WTC11 (cell line): ENCODE measurements around the gene TRUB1. TPM values are rescaled to one million over a fixed set of nuclear protein-coding genes. Genes with fewer than 3 reads are reported as not detected.

Source experiments
- ATAC-seq: fragments of 200-7000 bp; cut with Tn5 transposase; 2 replicates; pipeline ENCODE4 v1.10.0; 2021; ENCODE audit warnings: mild to moderate bottlenecking, moderate library complexity
- CTCF ChIA-PET: fragments of 300-600 bp; sonication (Branson Sonifier 250); formaldehyde crosslinking; loops from one replicate; lab custom pipeline; 2021; ENCODE audit warnings: antibody characterized with exemption; lab: Charles Lee
- POLR2A ChIA-PET: fragments of 350-600 bp; sonication (Branson Sonifier 250); formaldehyde crosslinking; loops from one replicate; lab custom pipeline; 2021; ENCODE audit warnings: antibody characterized with exemption; lab: Charles Lee
- DNase-seq: peaks from one replicate; pipeline ENCODE4 v3.0.0; 2021; ENCODE audit warnings: low spot score
- H3K27ac Mint-ChIP-seq: 2 replicates; pipeline ENCODE4 v1.8.0; 2021; ENCODE audit warnings: mixed read lengths
- H3K27me3 Mint-ChIP-seq: 2 replicates; pipeline ENCODE4 v1.8.0; 2021; ENCODE audit warnings: low read depth, mild to moderate bottlenecking, moderate library complexity, mixed read lengths
- H3K36me3 Mint-ChIP-seq: 2 replicates; pipeline ENCODE4 v1.8.0; 2021; ENCODE audit warnings: mixed read lengths
- H3K4me1 Mint-ChIP-seq: 2 replicates; pipeline ENCODE4 v1.8.0; 2022; ENCODE audit warnings: mixed read lengths
- H3K4me3 Mint-ChIP-seq: 2 replicates; pipeline ENCODE4 v1.8.0; 2021; ENCODE audit warnings: mild to moderate bottlenecking, moderate library complexity, mixed read lengths
- H3K9me3 Mint-ChIP-seq: 2 replicates; pipeline ENCODE4 v1.8.0; 2021; ENCODE audit warnings: mixed read lengths
- ELF4 ChIP-seq: sonication (generic); formaldehyde crosslinking; IDR thresholded peaks from 2 replicates; pipeline ENCODE4 v1.8.1; 2022; ENCODE audit warnings: low read depth, mild to moderate bottlenecking, moderate library complexity, missing genetic modification reagents
- EMX1 ChIP-seq: fragments of 250-450 bp; sonication (Bioruptor Pico); IDR thresholded peaks from 2 replicates; pipeline ENCODE4 v1.8.0; 2021; ENCODE audit warnings: mild to moderate bottlenecking
- ESRRA ChIP-seq: sonication (generic); formaldehyde crosslinking; IDR thresholded peaks from 2 replicates; pipeline ENCODE4 v1.8.1; 2022; ENCODE audit warnings: mild to moderate bottlenecking, missing genetic modification reagents, borderline replicate concordance
- FOXJ3 ChIP-seq: sonication (generic); formaldehyde crosslinking; IDR thresholded peaks from 2 replicates; pipeline ENCODE4 v1.9.0; 2021; ENCODE audit warnings: missing genetic modification reagents, mild to moderate bottlenecking, borderline replicate concordance
- IRF2 ChIP-seq: sonication (generic); formaldehyde crosslinking; IDR thresholded peaks from 2 replicates; pipeline ENCODE4 v1.8.0; 2022; ENCODE audit warnings: low read depth, missing genetic modification reagents, borderline replicate concordance
- NFE2L1 ChIP-seq: sonication (generic); formaldehyde crosslinking; IDR thresholded peaks from 2 replicates; pipeline ENCODE4 v1.8.1; 2023; ENCODE audit warnings: missing genetic modification reagents
- NFYB ChIP-seq: sonication (generic); formaldehyde crosslinking; conservative IDR thresholded peaks from 2 replicates; pipeline ENCODE4 v1.8.0; 2022; ENCODE audit warnings: low read depth, missing genetic modification reagents
- NR2C2 ChIP-seq: sonication (generic); formaldehyde crosslinking; IDR thresholded peaks from 2 replicates; pipeline ENCODE4 v1.8.0; 2022; ENCODE audit warnings: mild to moderate bottlenecking, missing genetic modification reagents
- NR3C1 ChIP-seq: sonication (generic); formaldehyde crosslinking; conservative IDR thresholded peaks from 2 replicates; pipeline ENCODE4 v1.8.1; 2023; ENCODE audit warnings: low read depth, mild to moderate bottlenecking, missing genetic modification reagents
- SMAD4 ChIP-seq: sonication (generic); formaldehyde crosslinking; IDR thresholded peaks from 2 replicates; pipeline ENCODE4 v1.8.0; 2022; ENCODE audit warnings: mild to moderate bottlenecking, missing genetic modification reagents
- SOX15 ChIP-seq: fragments of 250-450 bp; sonication (Bioruptor Pico); IDR thresholded peaks from 2 replicates; pipeline ENCODE4 v1.9.0; 2021; ENCODE audit warnings: mild to moderate bottlenecking
- ZBTB21 ChIP-seq: sonication (generic); formaldehyde crosslinking; IDR thresholded peaks from 2 replicates; pipeline ENCODE4 v1.8.1; 2023; ENCODE audit warnings: mild to moderate bottlenecking, missing genetic modification reagents, borderline replicate concordance
- ZNF121 ChIP-seq: sonication (generic); formaldehyde crosslinking; IDR thresholded peaks from 2 replicates; pipeline ENCODE4 v1.8.0; 2023; ENCODE audit warnings: missing genetic modification reagents
- ZNF219 ChIP-seq: sonication (generic); formaldehyde crosslinking; IDR thresholded peaks from 2 replicates; pipeline ENCODE4 v1.8.0; 2023; ENCODE audit warnings: missing genetic modification reagents, mild to moderate bottlenecking, borderline replicate concordance
- ZNF232 ChIP-seq: sonication (generic); formaldehyde crosslinking; IDR thresholded peaks from 2 replicates; pipeline ENCODE4 v1.8.0; 2022; ENCODE audit warnings: mild to moderate bottlenecking, missing genetic modification reagents
- ZNF396 ChIP-seq: fragments of 250-450 bp; sonication (Bioruptor Pico); IDR thresholded peaks from 2 replicates; pipeline ENCODE4 v1.8.0; 2021; ENCODE audit warnings: mild to moderate bottlenecking, moderate library complexity, borderline replicate concordance
- ZNF416 ChIP-seq: fragments of 250-450 bp; sonication (Bioruptor Pico); IDR thresholded peaks from 2 replicates; pipeline ENCODE4 v1.9.0; 2021; ENCODE audit warnings: mild to moderate bottlenecking, inconsistent platforms
- ZNF423 ChIP-seq: fragments of 250-450 bp; sonication (Bioruptor Pico); IDR thresholded peaks from 2 replicates; pipeline ENCODE4 v2.1.2; 2022; ENCODE audit warnings: mild to moderate bottlenecking, moderate library complexity
- total RNA-seq: library from RNA; stranded (reverse); gene quantifications from 3 replicates; pipeline ENCODE4 v1.2.3, GENCODE V29; 2021
- TF ChIP-seq, protein P1 (sequence below): sonication (generic); formaldehyde crosslinking; IDR thresholded peaks from 2 replicates; pipeline ENCODE4 v1.8.0; 2022; ENCODE audit warnings: mild to moderate bottlenecking, missing genetic modification reagents
- TF ChIP-seq, protein P2 (sequence below): sonication (generic); formaldehyde crosslinking; IDR thresholded peaks from 2 replicates; pipeline ENCODE4 v1.8.0; 2023; ENCODE audit warnings: missing genetic modification reagents
- TF ChIP-seq, protein P3 (sequence below): sonication (generic); formaldehyde crosslinking; IDR thresholded peaks from 2 replicates; pipeline ENCODE4 v1.8.1; 2023; ENCODE audit warnings: mild to moderate bottlenecking, missing genetic modification reagents
- TF ChIP-seq, protein P4 (sequence below): sonication (generic); formaldehyde crosslinking; IDR thresholded peaks from 2 replicates; pipeline ENCODE4 v1.8.1; 2022; ENCODE audit warnings: missing genetic modification reagents, borderline replicate concordance
- TF ChIP-seq, protein P5 (sequence below): sonication (generic); formaldehyde crosslinking; conservative IDR thresholded peaks from 2 replicates; pipeline ENCODE4 v1.8.1; 2022; ENCODE audit warnings: mild to moderate bottlenecking, missing genetic modification reagents
- TF ChIP-seq, protein P6 (sequence below): sonication (generic); formaldehyde crosslinking; IDR thresholded peaks from 2 replicates; pipeline ENCODE4 v1.8.0; 2023; ENCODE audit warnings: mild to moderate bottlenecking, missing genetic modification reagents

TRUB1 gene
- total RNA-seq, 1 experiment from 2014 or later: 27.8 TPM

DNA sequence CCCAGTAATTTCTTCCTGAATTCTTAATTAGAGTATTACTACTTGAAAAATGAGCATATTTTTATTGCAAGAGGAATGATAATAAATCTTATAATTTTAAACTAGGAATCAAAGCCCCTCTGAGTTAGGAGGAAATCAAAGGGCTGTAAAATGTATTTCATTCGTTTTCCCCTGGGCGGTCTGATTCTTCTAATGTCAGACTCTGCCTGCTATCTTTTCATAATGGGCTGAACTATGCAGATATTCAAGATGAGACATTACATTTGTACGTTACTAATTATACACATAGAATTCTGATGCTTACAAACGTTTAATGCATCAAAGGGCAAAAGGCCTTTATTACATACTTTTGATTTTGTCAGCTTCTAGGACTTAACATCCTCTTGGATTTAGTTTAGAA is 16.0 kb upstream of the TRUB1 start:
- ATAC-seq: no peak
- ChIA-PET CTCF (no interaction called here), POLR2A (no interaction called here)
- DNase-seq: no peak
- no peak overlapping the region for H3K4me3 Mint-ChIP-seq
- no peaks in the 10 kb centered on the region for H3K36me3 Mint-ChIP-seq
- peaks cover 23% of the 10 kb centered on the region for H3K4me1 Mint-ChIP-seq
- peaks cover 6% of the 10 kb centered on the region for H3K27me3 Mint-ChIP-seq
- no peak overlapping the region for H3K27ac Mint-ChIP-seq
- peaks cover 3% of the 10 kb centered on the region; the same call in 1 of the 2 replicates for H3K9me3 Mint-ChIP-seq
- TF ChIP-seq NR3C1 (CRISPR knock-in tag) (no peak), ZNF219 (CRISPR knock-in tag) (no peak)

DNA sequence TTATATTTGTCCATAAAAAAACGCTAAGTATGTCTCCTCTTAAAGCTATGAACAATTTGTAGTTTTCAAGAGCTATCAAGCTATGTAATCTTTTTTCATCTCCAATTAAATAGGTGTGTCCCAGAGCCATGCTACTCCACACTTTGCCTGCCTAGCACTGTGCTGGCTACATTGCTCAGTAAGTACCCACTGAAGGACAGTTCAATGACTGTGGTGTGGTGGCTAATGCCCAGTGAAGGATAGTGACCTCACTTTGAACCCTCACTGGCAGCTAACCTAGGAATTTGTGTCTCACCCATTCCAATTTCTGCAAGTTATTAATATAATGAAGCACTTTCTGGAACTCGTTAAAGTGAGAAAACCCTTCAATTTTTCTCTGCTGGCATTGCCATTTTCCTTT is 14.4 kb upstream of the TRUB1 start:
- no peak for DNase-seq
- no peak for ATAC-seq
- no peak for TF ChIP-seq ZBTB21 (CRISPR knock-in tag)
- no peak for TF ChIP-seq ZNF121 (CRISPR knock-in tag)
- TF ChIP-seq ELF4 (CRISPR knock-in tag): no peak
- TF ChIP-seq, protein P1, sequence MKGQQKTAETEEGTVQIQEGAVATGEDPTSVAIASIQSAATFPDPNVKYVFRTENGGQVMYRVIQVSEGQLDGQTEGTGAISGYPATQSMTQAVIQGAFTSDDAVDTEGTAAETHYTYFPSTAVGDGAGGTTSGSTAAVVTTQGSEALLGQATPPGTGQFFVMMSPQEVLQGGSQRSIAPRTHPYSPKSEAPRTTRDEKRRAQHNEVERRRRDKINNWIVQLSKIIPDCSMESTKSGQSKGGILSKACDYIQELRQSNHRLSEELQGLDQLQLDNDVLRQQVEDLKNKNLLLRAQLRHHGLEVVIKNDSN: no peak
- TF ChIP-seq, protein P2, sequence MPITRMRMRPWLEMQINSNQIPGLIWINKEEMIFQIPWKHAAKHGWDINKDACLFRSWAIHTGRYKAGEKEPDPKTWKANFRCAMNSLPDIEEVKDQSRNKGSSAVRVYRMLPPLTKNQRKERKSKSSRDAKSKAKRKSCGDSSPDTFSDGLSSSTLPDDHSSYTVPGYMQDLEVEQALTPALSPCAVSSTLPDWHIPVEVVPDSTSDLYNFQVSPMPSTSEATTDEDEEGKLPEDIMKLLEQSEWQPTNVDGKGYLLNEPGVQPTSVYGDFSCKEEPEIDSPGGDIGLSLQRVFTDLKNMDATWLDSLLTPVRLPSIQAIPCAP (CRISPR knock-in tag): no peak
- TF ChIP-seq, protein P3, sequence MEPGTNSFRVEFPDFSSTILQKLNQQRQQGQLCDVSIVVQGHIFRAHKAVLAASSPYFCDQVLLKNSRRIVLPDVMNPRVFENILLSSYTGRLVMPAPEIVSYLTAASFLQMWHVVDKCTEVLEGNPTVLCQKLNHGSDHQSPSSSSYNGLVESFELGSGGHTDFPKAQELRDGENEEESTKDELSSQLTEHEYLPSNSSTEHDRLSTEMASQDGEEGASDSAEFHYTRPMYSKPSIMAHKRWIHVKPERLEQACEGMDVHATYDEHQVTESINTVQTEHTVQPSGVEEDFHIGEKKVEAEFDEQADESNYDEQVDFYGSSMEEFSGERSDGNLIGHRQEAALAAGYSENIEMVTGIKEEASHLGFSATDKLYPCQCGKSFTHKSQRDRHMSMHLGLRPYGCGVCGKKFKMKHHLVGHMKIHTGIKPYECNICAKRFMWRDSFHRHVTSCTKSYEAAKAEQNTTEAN: no peak
- no peak for TF ChIP-seq ZNF232
- no peak for TF ChIP-seq SMAD4 (CRISPR knock-in tag)
- TF ChIP-seq IRF2 (CRISPR knock-in tag): no peak
- no peak for TF ChIP-seq NFYB (CRISPR knock-in tag)
- TF ChIP-seq, protein P4, sequence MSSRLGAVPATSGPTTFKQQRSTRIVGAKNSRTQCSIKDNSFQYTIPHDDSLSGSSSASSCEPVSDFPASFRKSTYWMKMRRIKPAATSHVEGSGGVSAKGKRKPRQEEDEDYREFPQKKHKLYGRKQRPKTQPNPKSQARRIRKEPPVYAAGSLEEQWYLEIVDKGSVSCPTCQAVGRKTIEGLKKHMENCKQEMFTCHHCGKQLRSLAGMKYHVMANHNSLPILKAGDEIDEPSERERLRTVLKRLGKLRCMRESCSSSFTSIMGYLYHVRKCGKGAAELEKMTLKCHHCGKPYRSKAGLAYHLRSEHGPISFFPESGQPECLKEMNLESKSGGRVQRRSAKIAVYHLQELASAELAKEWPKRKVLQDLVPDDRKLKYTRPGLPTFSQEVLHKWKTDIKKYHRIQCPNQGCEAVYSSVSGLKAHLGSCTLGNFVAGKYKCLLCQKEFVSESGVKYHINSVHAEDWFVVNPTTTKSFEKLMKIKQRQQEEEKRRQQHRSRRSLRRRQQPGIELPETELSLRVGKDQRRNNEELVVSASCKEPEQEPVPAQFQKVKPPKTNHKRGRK (CRISPR knock-in tag): no peak
- TF ChIP-seq EMX1 (CRISPR knock-in tag): no peak
- no peak for TF ChIP-seq FOXJ3
- no peak for TF ChIP-seq SOX15 (CRISPR knock-in tag)
- TF ChIP-seq NFE2L1 (CRISPR knock-in tag): no peak
- TF ChIP-seq, all 79 proteins: peak for 0
- Mint-ChIP-seq H3K4me1 (peaks cover 7% of the 10 kb centered on the region), H3K27ac (no peak overlapping the region), H3K36me3 (no peaks in the 10 kb centered on the region), H3K27me3 (no peaks in the 10 kb centered on the region; the same call in 1 of the 2 replicates), H3K9me3 (no peaks in the 10 kb centered on the region), H3K4me3 (no peak overlapping the region)
- ChIA-PET CTCF (interaction anchor here (1.7 kb wide), 1 partner anchor 44 kb away, joined by 5 read pairs; no protein-coding TSS in a partner anchor), POLR2A (no interaction called here)

DNA sequence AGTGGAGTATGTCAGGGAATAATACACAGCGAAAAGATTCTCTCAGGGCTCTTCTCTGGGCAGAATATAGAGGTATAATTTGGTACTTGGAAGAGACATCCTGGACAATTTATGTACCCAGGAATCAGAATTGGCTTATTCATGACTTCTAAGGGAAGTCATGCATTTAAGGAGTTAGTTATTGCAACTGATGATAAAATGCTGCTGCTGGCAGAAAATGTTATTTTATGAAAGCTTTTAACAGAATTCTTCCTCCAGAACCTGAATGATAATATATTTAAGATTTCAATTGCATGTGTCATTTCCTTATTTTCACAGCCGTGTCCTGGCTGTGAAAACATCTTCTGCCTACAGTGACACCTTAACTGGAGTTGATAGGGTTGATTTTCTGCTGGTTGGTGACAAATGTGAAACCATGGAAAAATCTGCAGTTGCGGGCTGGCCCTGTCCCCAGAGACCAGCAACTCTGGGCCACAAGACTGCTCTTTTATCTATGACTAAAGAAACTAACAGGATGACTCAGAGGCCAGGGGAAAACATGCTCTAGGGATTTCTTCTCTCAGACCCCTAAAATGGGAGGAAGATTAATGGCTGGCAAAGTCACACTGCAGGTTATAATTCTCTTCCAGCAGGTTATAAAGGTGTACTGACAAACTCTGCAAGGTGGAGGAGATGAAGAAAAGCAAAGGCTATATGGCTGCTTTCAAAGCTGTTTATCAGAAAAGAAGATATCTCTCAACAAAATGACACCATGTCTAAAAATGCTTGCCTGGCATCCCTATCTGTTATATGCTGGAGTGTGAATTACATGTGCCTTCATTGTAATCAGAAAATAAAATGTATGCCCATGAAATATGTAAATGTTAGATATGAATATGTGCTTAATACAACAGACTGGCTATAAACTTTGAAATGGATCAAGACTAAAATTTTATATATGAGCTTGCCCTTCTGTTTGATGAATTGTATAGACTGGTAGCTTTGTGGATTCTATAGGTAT is 12.1 kb upstream of the TRUB1 start:
- Mint-ChIP-seq H3K27me3 (no peaks in the 10 kb centered on the region), H3K27ac (no peak overlapping the region), H3K4me1 (no peaks in the 10 kb centered on the region), H3K9me3 (0 out of 2 replicates have a peak, but pooled peaks cover 1% of the 10 kb centered on the region), H3K4me3 (no peak overlapping the region), H3K36me3 (no peaks in the 10 kb centered on the region)
- DNase-seq: no peak
- POLR2A ChIA-PET: no interaction called here
- CTCF ChIA-PET: no interaction called here
- no peak for ATAC-seq
- TF ChIP-seq ESRRA (no peak), SMAD4 (CRISPR knock-in tag) (no peak), NR2C2 (CRISPR knock-in tag) (no peak), ZNF423 (CRISPR knock-in tag) (no peak), ZNF396 (CRISPR knock-in tag) (no peak), ZNF416 (CRISPR knock-in tag) (no peak)
- TF ChIP-seq, protein P5, sequence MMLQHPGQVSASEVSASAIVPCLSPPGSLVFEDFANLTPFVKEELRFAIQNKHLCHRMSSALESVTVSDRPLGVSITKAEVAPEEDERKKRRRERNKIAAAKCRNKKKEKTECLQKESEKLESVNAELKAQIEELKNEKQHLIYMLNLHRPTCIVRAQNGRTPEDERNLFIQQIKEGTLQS: no peak
- TF ChIP-seq, protein P6, sequence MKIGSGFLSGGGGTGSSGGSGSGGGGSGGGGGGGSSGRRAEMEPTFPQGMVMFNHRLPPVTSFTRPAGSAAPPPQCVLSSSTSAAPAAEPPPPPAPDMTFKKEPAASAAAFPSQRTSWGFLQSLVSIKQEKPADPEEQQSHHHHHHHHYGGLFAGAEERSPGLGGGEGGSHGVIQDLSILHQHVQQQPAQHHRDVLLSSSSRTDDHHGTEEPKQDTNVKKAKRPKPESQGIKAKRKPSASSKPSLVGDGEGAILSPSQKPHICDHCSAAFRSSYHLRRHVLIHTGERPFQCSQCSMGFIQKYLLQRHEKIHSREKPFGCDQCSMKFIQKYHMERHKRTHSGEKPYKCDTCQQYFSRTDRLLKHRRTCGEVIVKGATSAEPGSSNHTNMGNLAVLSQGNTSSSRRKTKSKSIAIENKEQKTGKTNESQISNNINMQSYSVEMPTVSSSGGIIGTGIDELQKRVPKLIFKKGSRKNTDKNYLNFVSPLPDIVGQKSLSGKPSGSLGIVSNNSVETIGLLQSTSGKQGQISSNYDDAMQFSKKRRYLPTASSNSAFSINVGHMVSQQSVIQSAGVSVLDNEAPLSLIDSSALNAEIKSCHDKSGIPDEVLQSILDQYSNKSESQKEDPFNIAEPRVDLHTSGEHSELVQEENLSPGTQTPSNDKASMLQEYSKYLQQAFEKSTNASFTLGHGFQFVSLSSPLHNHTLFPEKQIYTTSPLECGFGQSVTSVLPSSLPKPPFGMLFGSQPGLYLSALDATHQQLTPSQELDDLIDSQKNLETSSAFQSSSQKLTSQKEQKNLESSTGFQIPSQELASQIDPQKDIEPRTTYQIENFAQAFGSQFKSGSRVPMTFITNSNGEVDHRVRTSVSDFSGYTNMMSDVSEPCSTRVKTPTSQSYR (CRISPR knock-in tag): no peak
- TF ChIP-seq, protein P1: no peak
